Activated CD4-positive, alpha-beta T cell treated with anti-CD3 and anti-CD28 coated beads for 48 hours (primary cell): Measurements from ENCODE around the gene TIMM29.
A peak's percentile ranks its signal among the peaks of the same experiment; 100 is the strongest.
"Not testable (repeated sequence)": the region's sequence is repeated elsewhere in the genome, so short reads cannot be mapped to it uniquely, and the experiment has no call there.

ENCODE experiments used
- DNase-seq: peaks from one replicate; pipeline ENCODE4 v3.0.0-alpha.2; 2020

The TIMM29 gene

DNA sequence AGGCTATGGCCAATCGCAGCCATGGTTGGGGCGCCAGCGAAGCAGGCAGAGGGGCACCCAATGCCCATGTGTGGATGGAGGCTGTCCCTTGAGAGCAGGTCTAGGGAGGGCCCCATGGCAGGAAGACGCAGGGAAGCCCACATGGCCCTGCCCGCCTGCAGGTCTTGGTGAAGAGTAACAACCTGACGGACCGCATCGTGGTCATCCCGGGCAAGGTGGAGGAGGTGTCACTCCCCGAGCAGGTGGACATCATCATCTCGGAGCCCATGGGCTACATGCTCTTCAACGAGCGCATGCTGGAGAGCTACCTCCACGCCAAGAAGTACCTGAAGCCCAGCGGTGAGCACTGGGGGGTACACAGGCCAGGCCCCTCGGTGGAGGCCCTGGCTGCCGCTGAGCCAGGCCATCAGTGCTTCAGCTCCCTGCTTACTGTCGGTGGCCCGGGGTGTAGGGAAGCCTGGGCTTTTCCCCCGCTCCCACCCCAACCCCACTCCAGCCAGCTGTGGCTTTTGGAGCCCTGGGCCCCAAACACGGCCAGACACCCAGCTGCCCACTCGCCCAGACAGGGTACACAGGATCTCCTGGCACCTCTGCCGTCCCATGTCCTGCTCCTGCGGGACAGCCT, 14.8 kb upstream of the TIMM29 start:
- DNase-seq, result no peak

DNA sequence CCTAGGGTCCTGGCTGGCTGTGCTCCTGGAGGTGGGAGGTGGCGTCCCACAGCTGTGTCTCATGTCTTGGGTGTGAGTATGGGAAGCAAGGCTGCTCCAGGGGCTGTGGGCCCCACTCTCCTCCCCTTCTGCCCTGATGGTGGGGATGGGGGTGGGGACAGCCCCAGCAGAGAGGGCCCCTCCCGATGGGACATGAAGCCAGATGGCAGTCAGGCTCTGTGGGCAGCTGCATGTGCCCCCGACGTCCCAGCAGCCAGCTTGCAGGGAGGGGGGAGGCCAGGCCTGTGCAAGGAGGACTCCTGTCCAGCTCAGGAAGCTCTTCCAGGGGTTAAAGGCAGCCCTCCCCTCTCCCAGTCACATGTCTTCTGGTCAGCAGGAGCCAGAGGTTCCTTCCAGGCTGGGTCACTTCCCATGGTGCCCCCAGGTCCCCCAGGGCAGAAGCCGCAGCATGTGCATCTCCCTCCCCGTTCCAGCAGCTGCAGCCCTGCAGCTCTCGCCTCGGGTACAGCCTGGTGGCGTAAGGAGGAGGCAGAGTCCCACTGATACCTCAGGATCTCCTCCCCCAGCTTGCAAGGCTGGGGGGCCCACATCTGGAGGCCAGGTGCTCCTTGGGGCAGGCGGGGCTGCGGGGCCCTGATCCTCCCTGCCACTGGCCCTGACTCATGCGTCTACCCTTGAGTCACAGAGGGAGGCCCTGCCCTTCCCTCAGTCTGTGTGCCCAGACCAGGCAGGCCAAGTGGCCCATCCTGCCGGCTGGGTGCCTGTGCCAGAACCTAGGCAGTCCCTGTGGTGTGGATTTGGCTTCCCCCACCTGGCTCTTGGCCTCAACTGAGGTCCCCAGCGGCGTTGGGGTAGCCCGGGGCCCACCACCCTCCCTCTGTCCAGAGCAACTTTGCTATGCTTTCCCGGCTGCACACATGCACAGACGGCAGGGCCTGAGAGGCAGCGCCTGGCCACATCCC, 13.2 kb upstream of the TIMM29 start:
- DNase-seq, result no peak

DNA sequence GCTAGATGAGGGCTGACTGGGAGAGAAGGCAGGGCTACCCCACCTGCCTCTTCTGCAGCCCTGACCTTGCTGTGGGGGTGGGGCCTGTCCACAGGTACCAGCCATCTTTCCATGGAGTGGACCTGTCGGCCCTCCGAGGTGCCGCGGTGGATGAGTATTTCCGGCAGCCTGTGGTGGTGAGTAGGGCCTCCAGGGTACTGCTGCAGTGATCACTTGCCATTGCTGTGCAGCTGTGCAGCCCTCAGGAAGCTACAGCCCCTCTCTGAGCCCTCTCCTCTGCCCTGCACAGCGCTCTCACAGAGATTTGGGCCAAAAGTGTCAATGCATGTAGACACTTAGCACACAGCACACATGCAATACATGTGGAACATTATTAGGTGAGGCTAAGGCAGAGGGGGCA, 12.0 kb upstream of the TIMM29 start:
- no peak for DNase-seq

DNA sequence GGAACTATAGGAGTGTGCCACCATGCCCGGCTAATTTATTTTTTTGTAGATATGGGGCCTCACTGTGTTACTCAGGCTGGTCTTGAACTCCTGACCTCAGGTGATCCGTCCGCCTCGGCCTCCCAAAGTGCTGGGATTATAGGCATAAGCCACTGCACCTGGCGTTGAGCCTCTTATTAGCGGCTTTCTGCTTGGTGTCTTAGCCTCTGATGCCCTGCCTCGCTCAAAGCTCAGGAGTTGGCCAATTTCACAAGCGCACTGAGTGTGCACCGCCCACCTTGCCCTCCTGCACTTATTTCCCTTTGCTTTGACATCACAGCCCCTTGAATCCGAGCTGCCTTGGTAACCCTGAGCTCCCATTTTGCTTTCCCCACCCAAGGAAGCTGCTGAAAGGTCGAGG, 10.3 kb upstream of the TIMM29 start:
- no peak for DNase-seq

DNA sequence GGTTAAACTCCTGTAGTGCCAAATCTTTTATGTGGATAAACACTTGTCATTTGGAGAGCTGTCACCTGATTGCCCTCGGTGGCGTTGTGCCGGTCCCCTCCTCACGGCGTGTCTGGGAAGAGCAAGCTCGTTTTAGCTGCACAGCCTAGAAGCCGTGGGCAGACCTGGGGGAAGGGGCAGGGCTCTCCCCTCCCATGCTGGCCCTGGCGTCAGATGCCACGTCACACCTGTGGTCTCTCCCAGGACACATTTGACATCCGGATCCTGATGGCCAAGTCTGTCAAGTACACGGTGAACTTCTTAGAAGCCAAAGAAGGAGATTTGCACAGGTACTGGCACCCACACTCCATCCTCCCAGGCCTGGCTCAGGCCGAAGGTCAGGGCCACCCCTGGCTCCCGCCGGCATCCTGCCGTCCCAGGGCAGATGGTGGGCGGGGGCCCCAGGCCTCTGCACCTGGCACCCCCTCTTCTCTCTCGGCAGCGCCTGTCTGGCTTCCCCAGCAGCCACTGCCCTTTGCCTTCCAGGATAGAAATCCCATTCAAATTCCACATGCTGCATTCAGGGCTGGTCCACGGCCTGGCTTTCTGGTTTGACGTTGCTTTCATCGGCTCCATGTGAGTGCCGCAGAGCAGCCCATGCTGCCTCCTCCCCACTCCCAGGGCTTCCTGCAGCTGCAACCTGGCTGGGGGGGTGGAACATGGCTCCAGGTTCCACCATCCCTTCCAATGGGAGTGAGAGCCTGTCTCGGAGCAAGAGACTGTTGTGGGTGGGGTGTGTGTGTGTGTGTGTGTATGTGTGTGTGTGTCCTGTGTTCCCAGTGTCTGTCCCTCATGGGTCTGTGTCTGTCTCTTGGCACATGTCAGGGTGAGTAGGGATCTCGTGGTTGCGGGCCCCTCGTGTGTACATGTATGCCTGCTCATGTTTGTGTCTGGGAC, 9.0 kb upstream of the TIMM29 start:
- DNase-seq, result no peak

DNA sequence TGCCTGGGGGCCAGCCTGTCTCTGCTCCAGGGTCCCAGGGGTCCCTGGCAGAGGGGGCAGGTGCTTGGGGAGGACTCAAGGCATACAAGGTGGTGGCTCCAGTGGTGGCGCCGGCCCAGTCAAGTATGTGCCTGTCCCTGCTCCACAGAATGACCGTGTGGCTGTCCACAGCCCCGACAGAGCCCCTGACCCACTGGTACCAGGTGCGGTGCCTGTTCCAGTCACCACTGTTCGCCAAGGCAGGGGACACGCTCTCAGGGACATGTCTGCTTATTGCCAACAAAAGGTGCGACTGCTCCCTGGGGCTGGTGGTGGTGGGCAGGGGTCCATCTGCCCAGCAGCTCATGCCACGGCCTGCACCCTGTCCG, 8.3 kb upstream of the TIMM29 start:
- no peak for DNase-seq

DNA sequence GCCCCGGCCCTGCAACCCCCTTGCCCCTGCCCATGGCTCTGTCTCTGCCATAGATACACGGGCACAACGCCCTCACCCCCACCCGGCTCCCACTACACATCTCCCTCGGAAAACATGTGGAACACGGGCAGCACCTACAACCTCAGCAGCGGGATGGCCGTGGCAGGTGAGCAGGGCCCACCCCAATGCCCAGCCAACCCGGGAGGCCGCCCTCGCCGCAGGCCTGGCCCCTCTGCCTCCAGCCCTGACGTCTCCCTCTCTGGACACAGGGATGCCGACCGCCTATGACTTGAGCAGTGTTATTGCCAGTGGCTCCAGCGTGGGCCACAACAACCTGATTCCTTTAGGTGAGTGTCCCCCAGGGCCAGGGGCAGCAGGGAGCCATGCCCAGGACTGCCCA, 7.8 kb upstream of the TIMM29 start:
- no peak for DNase-seq

DNA sequence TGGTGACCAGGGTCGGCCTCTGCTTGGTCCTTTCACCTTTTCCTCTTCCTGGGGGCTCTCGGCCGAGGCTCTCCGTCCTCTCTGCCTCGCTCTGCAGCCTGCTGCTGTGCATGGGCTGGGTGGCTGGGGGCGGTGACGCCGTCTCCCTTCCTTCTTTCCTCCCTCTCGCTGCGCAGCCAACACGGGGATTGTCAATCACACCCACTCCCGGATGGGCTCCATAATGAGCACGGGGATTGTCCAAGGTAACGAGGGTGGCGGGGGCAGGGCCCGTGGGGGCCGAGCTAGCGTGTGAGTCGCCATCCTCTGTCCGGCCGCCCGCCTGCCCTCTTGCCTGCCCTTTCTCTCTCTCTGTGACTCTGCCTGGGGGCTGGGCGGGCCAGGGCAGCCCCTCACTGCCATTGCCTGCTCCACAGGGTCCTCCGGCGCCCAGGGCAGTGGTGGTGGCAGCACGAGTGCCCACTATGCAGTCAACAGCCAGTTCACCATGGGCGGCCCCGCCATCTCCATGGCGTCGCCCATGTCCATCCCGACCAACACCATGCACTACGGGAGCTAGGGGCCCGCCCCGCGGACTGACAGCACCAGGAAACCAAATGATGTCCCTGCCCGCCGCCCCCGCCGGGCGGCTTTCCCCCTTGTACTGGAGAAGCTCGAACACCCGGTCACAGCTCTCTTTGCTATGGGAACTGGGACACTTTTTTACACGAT, 7.3 kb upstream of the TIMM29 start:
- DNase-seq, result no peak

DNA sequence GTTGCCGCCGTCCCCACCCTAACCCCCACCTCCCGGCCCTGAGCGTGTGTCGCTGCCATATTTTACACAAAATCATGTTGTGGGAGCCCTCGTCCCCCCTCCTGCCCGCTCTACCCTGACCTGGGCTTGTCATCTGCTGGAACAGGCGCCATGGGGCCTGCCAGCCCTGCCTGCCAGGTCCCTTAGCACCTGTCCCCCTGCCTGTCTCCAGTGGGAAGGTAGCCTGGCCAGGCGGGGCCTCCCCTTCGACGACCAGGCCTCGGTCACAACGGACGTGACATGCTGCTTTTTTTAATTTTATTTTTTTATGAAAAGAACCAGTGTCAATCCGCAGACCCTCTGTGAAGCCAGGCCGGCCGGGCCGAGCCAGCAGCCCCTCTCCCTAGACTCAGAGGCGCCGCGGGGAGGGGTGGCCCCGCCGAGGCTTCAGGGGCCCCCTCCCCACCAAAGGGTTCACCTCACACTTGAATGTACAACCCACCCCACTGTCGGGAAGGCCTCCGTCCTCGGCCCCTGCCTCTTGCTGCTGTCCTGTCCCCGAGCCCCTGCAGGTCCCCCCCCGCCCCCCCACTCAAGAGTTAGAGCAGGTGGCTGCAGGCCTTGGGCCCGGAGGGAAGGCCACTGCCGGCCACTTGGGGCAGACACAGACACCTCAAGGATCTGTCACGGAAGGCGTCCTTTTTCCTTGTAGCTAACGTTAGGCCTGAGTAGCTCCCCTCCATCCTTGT, 6.5 kb upstream of the TIMM29 start:
- no peak for DNase-seq

DNA sequence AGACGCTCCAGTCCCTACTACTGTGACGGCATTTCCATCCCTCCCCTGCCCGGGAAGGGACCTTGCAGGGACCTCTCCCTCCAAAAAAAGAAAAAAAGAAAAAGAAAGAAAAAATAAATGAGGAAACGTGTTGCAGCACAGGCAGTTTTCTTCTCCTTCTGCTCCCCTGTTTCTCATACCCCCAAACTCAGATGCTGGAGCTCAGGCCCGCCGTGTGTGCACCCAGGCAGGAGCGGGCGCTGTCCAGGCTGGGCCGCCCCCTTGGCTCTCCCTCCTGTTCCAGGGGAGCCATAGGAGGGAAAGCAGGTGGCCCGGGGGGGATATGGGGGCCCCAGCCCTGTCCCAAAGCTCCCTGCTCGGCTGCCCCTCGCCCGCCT, 6.0 kb upstream of the TIMM29 start:
- no peak for DNase-seq

DNA sequence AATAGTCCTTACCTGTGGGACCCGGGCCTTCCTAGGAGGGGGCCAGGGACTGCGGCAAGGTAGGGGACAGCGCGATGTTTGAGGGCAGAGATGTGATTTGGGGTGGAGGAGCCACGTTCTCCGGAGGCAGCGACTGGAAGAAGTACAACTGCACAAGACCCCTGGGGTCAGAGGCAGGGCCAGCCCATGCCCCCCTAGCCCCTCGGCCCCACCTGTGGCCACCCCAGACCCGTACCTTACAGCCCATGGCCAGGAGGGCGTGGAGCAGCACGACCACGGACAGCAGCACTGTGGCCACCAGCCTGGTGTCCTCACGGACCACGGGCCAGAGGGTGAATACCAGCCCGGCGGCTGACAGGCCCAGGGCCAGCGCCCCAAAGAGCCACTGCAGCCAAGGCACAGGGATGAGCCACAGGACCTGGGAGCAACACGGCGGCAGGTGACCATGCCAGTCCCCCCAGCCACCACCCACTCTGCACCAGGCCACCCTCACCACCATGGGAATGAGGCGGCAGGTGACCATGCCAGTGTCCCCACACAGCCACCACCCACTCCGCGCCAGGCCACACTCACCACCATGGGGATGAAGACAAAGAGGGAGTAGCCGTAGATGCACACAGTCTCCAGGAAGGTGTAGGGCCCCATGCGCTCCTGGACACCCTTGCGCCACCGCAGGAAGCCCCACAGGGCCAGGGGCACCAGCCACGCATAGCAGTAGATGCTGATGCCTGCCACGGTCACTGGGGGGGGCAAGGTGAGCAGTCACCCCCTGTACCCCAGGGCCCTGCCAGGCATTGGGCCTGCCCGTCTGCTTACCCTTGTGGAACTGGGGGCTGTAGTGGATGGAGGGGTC, 5.1 kb upstream of the TIMM29 start:
- no peak for DNase-seq

DNA sequence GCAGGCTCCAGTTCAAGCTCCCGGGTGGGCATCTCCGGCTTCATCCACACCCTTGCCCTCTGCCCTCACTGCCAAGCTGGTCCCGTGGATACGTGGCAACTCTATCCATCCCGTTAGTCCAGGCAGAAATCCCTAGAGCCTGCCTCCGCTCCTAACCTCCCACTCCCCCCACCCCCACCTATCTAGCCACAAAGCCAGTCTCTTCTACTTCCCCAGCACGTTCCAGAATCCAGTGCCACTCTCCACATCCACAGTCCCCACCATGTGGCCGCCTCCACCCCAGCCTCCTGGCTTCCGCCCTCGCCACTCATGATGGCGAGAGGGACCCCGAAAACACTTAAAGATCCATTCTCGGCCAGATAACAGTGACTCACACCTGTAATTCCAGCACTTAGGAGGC, 4.0 kb upstream of the TIMM29 start:
- DNase-seq, result no peak

DNA sequence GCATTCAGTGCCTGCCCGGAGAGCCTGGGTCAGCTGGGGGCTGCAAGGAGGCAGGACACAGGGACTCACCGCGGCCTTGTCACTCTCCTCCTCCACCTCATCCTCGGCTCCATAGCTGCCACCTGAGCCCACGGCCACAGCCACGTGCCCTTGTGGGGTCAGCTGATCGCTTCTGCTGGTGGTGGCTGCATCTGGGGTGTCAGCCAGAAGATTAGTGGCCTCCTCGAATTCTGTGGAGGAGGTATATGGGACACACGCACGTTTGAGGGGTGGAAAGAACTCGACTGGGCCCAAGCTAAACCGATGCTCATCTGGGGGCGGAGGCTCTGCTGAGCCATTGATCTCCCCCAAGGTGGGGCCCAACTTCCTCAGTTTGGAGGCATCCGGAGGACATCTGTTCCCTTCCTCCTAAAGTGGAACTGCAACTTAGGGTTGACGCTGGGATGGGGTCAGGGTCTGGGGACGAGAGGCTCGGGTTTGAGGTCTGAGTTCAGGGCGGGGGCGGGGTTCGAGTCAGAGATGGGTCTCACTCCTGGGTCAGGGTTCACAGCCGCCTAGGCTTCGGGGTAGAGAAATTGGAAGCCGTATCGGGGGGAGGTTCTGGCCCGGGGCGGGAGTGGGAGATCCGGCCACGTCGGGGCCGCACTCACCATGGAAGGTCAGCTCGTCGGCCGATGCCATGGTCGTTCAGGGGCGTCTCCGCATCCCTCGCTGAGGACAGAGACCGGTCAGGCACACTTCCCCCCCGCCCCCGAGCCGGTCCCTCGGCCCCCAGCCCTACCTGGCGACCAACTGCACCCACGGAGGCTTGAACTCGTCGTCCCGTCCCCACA, 665 bp upstream of the TIMM29 start:
- peak; percentile 21 for DNase-seq

DNA sequence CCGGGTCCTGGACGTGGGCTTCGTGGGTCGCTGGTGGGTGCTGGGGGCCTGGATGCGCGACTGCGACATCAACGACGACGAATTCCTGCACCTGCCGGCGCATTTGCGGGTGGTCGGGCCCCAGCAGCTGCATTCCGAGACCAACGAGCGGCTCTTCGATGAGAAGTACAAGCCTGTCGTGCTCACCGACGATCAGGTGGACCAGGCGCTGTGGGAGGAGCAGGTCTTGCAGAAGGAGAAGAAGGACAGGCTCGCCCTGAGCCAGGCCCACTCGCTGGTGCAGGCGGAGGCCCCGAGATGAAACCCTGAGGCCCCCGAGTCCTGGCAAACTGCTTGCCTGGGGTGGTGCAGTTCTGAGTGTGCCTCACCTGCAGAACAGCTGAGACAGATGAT, 787 bp downstream of the TIMM29 start:
- no peak for DNase-seq

DNA sequence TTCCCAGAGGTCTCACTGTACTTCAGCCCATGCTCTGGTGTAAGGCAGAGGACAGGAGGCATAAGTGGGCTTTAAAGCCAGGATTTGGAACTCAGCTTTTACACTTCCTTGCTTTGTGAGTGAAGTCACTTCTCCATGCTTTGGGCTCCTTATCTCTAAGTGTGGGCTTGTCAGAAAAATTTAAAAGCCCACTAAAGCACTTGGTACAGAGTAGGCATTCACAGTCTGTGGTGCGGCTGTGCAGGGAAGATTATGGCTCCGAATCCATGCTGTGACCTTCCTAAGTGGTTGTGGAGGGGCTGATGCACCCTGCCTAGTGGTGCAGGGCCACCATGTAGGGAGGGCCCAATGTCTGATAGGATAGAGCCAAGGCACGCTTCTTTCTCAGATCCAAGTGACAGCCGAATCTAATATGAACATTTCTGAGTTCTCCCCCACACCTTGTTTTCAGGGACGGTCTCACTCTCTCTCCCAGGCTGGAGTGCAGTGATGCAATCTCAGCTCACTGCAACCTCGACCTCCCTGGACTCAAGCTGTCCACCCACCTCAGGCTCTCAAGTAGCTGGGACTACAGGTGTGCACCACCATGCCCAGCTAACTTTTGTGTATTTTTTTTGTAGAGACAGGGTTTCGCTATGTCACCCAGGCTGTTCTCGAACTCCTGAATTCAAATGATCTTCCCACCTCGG, 6.9 kb downstream of the TIMM29 start:
- no peak for DNase-seq

DNA sequence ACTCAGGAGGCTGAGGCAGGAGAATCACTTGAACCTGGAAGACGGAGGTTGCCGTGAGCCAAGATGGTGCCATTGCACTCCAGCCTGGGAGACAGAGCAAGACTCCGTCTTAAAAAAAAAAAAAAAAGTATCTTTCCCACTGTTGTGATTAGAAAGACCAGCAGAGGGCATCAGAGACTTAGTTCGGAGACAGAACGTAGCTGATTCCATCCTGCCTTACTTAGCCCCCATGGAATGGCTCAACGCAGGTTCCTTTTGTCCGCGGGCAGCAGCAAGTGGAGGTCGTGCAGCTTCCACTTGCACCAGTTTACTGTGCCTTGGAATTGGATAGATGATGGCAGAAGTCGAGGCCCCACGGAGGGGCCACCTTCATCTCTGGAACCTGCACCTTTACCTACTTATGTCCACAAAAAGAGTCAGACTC, 8.1 kb downstream of the TIMM29 start:
- DNase-seq, result peak; percentile 33

DNA sequence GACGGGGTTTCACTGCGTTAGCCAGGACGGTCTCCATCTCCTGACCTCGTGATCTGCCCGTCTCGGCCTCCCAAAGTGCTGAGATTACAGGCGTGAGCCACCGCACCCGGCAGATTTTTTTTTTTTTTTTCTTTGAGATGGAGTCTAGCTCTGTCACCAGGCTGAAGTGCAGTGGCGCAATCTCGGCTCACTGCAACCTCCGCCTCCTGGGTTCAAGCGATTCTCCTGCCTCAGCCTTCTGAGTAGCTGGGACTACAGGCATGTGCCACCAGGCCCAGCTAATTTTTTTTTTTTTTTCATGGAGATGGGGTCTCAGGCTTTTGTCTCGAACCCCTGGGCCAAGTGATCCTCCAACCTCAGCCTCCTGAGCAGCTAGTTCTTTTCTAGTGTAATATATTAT, 13.0 kb downstream of the TIMM29 start:
- not testable (repeated sequence) for DNase-seq

DNA sequence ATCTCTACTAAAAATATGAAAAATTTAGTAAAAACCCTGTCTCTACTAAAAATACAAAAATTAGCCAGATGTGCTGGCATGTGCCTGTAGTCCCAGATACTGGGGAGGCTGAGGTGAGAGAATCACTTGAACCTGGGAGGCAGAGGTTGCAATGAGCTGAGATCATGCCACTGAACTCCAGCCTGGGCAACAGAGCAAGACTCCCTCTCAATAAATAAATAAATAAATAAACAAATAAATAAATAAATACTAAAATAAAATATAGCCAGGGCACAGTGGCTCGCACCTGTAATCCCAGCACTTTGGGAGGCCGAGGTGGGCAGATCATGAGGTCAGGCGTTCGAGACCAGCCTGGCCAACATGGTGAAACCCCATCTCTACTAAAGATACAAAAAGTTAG, 14.8 kb downstream of the TIMM29 start:
- DNase-seq, result not testable (repeated sequence)

DNA sequence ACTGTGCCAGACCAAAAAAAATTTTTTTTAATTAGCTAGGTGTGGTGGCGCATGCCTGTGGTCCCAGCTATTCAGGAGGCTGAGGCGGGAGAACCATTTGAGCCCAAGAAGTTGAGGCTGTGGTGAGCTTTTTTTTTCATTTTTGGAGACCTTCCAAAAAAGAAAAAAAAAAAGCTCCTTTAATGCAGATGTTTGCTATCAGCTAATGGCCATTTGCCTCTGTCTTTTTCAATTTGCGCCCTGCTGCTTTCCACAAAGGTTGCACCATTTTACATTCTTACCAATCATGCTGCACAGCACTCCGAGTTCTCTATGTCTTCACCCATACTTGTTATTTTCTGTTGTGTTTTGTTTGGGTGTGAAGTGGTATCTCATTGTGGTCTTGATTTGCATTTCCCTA, 16.7 kb downstream of the TIMM29 start:
- no peak for DNase-seq
